GM13977 (cell line): ENCODE data around the gene GFOD2.

ENCODE experiments used
- DNase-seq: peaks from one replicate; pipeline ENCODE4 v3.0.0; 2012; ENCODE audit warnings: low spot score
- CTCF ChIP-seq: IDR thresholded peaks from 2 replicates; pipeline ENCODE4 v1.5.1; 2012; ENCODE audit warnings: mild to moderate bottlenecking, control low read depth; ENCODE audit not compliant: insufficient read depth; ENCODE audit errors: extremely low read depth, missing control alignments
- in situ Hi-C: fragments of 300-500 bp; cut with MboI; formaldehyde crosslinking; loops from one replicate; pipeline ENCODE4 v1.12.0; 2022; ENCODE audit warnings: low sequenced_read_pairs, low pct_unique_long_range_greater_than_20kb, mixed read lengths, inconsistent platforms; ENCODE audit not compliant: unreplicated experiment

GFOD2 gene

GRCh38 chr16:67749436-67750078, 30.4 kb upstream of the GFOD2 start:
- TF ChIP-seq CTCF: no peak
- DNase-seq: no peak
- in situ Hi-C loops: no loop called here

GRCh38 chr16:67748834-67749233, 29.7 kb upstream of the GFOD2 start:
- DNase-seq: no peak
- in situ Hi-C loops: no loop called here
- no peak for TF ChIP-seq CTCF

- in situ Hi-C loops: no loop called here
- no peak for TF ChIP-seq CTCF
- no peak for DNase-seq
Observed at GRCh38 chr16:67746846-67747245, 27.7 kb upstream of the GFOD2 start.

GRCh38 chr16:67741118-67741517, 22.0 kb upstream of the GFOD2 start:
- no peak for DNase-seq
- in situ Hi-C loops: no loop called here
- no peak for TF ChIP-seq CTCF

DNA sequence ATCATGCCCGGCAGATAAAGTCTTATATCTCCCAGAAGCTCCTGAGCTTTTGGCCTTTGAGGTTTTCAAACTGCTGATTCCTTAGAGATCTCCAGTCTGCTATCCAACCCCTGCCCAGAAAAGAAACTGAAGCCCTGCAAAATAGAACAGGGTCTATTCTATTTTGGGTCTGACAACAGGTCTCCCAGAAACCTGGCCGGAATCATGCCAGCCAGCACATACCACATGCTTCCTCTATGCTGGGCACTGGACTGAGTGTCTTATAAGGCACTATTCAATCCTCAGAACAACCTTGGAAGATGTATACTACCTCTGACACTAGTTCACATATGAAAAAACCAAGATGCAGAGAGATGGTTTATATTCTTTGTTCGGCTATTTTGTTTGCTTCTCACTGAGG, 21.3 kb upstream of the GFOD2 start:
- DNase-seq: no peak
- in situ Hi-C loops: no loop called here
- TF ChIP-seq CTCF: no peak

GRCh38 chr16:67736858-67737257, 17.7 kb upstream of the GFOD2 start:
- no peak for TF ChIP-seq CTCF
- DNase-seq: no peak
- in situ Hi-C loops: no loop called here
